Activated naive CD4-positive, alpha-beta T cell treated with anti-CD3 and anti-CD28 coated beads, Interleukin-2, amount 10 ng/mL, durations not matched to agents 7 days and 5 days (primary cell): ENCODE measurements around the gene NKX6-1.
A peak's percentile ranks its signal among the peaks of the same experiment; 100 is the strongest.

ENCODE experiments used
- CTCF ChIA-PET: fragments of 350-600 bp; sonication (Branson Sonifier 250); formaldehyde crosslinking; loops from one replicate; lab custom pipeline; 2021; ENCODE audit warnings: antibody characterized with exemption; lab: Charles Lee
- DNase-seq: peaks from one replicate; pipeline ENCODE4 v3.0.0-alpha.2; 2020
- H3K27ac Mint-ChIP-seq: one replicate; pipeline ENCODE4 v1.8.0; 2021; ENCODE audit warnings: mild to moderate bottlenecking, moderate library complexity, mixed read lengths
- H3K27me3 Mint-ChIP-seq: one replicate; pipeline ENCODE4 v1.8.0; 2021; ENCODE audit warnings: mild to moderate bottlenecking, mixed read lengths
- H3K36me3 Mint-ChIP-seq: one replicate; pipeline ENCODE4 v1.8.0; 2021; ENCODE audit warnings: mixed read lengths
- H3K4me1 Mint-ChIP-seq: one replicate; pipeline ENCODE4 v1.8.0; 2021; ENCODE audit warnings: mixed read lengths
- H3K4me3 Mint-ChIP-seq: one replicate; pipeline ENCODE4 v1.8.0; 2021; ENCODE audit warnings: mild to moderate bottlenecking, moderate library complexity, mixed read lengths
- H3K9me3 Mint-ChIP-seq: one replicate; pipeline ENCODE4 v1.8.0; 2021; ENCODE audit warnings: mixed read lengths

The NKX6-1 gene

GRCh38 chr4:84495118-84495793 is 3.8 kb downstream of the NKX6-1 start:
- Mint-ChIP-seq H3K27me3 (peaks cover 93% of the 10 kb centered on the region), H3K4me3 (peak overlapping the region; percentile 9), H3K27ac (peak overlapping the region; percentile 46), H3K4me1 (peaks cover 17% of the 10 kb centered on the region), H3K36me3 (peaks cover 11% of the 10 kb centered on the region), H3K9me3 (no peaks in the 10 kb centered on the region)
- CTCF ChIA-PET: interaction anchor here (1.4 kb wide), 1 partner anchor 8 kb away, joined by 3 read pairs; no protein-coding TSS in a partner anchor
- DNase-seq: no peak

DNA sequence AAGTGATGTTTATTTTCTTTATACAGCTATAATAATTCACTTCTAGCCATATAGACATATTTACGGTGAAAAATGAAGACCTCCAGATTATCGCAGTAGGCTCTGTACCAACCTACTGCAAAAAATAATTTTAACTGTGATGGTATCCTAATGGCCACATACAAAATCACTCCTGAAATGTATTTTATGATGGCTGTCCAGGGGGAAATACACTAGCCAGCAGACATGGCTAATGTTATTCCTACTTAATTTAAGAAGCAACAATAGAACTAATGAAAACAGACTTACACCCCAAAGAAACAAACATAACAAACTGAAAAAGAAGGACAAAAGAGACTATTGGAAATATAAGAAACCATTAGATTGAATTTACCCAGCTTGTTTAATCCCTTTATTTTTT is 4.6 kb downstream of the NKX6-1 start:
- CTCF ChIA-PET: interaction anchor here (1.4 kb wide), 1 partner anchor 9 kb away, joined by 3 read pairs; no protein-coding TSS in a partner anchor
- Mint-ChIP-seq H3K4me1 (peaks cover 17% of the 10 kb centered on the region), H3K27me3 (peaks cover 92% of the 10 kb centered on the region), H3K4me3 (no peak overlapping the region), H3K27ac (no peak overlapping the region), H3K36me3 (peaks cover 8% of the 10 kb centered on the region), H3K9me3 (no peaks in the 10 kb centered on the region)
- DNase-seq: no peak

DNA sequence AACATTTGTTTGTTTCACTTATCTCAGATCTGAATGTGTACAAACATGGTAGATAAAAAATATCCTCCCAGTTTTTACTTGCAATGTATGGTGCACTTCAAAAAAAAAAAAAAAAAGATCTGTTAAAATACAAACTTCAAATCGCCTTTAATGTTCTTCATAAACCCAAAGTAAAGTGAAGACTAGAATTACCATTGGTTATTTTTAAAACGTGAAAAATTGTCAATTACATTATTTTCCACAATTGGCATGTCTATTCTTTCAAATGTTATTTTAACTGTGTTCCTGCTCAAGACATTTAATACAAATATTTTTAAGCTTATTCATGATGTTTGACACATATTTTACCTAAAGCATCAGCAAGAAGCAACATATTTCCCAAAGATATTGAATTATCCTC is 5.0 kb downstream of the NKX6-1 start:
- Mint-ChIP-seq H3K36me3 (peaks cover 8% of the 10 kb centered on the region), H3K9me3 (no peaks in the 10 kb centered on the region), H3K27me3 (peaks cover 90% of the 10 kb centered on the region), H3K27ac (no peak overlapping the region), H3K4me1 (peaks cover 15% of the 10 kb centered on the region), H3K4me3 (no peak overlapping the region)
- CTCF ChIA-PET: interaction anchor here (1.4 kb wide), 1 partner anchor 10 kb away, joined by 3 read pairs; no protein-coding TSS in a partner anchor
- DNase-seq: no peak

- CTCF ChIA-PET: no interaction called here
- peaks cover 5% of the 10 kb centered on the region for H3K36me3 Mint-ChIP-seq
- H3K4me1 Mint-ChIP-seq: peaks cover 9% of the 10 kb centered on the region
- peaks cover 90% of the 10 kb centered on the region for H3K27me3 Mint-ChIP-seq
- H3K27ac Mint-ChIP-seq: peak overlapping the region; percentile 68
- H3K9me3 Mint-ChIP-seq: no peaks in the 10 kb centered on the region
- DNase-seq: no peak
- H3K4me3 Mint-ChIP-seq: peak overlapping the region; percentile 15
These were observed 5.8 kb downstream of the NKX6-1 start for GRCh38 chr4:84493092-84493850.

GRCh38 chr4:84492737-84493091 is 6.4 kb downstream of the NKX6-1 start:
- no peak overlapping the region for H3K4me3 Mint-ChIP-seq

GRCh38 chr4:84492290-84492689 is 6.8 kb downstream of the NKX6-1 start:
- H3K9me3 Mint-ChIP-seq: no peaks in the 10 kb centered on the region
- DNase-seq: no peak
- no peak overlapping the region for H3K27ac Mint-ChIP-seq
- peaks cover 8% of the 10 kb centered on the region for H3K4me1 Mint-ChIP-seq
- H3K27me3 Mint-ChIP-seq: peaks cover 83% of the 10 kb centered on the region
- CTCF ChIA-PET: no interaction called here
- peaks cover 5% of the 10 kb centered on the region for H3K36me3 Mint-ChIP-seq
- no peak overlapping the region for H3K4me3 Mint-ChIP-seq

More at GRCh38 chr4:84492737-84493091, 6.4 kb downstream of the NKX6-1 start:
- H3K27ac Mint-ChIP-seq: no peak overlapping the region
- CTCF ChIA-PET: no interaction called here
- peaks cover 87% of the 10 kb centered on the region for H3K27me3 Mint-ChIP-seq
- DNase-seq: no peak
- no peaks in the 10 kb centered on the region for H3K9me3 Mint-ChIP-seq
- peaks cover 5% of the 10 kb centered on the region for H3K36me3 Mint-ChIP-seq
- H3K4me1 Mint-ChIP-seq: peaks cover 8% of the 10 kb centered on the region

GRCh38 chr4:84491481-84491880 is 7.6 kb downstream of the NKX6-1 start:
- CTCF ChIA-PET: interaction anchor here (0.6 to 1.0 kb wide), 4 partner anchors 8 to 77 kb away, joined by 3 to 4 read pairs (median 3); no protein-coding TSS in a partner anchor
- H3K4me1 Mint-ChIP-seq: peaks cover 5% of the 10 kb centered on the region
- H3K36me3 Mint-ChIP-seq: peaks cover 1% of the 10 kb centered on the region
- no peak overlapping the region for H3K4me3 Mint-ChIP-seq
- no peaks in the 10 kb centered on the region for H3K9me3 Mint-ChIP-seq
- no peak for DNase-seq
- peaks cover 79% of the 10 kb centered on the region for H3K27me3 Mint-ChIP-seq
- no peak overlapping the region for H3K27ac Mint-ChIP-seq

GRCh38 chr4:84490663-84491062 is 8.4 kb downstream of the NKX6-1 start:
- Mint-ChIP-seq H3K9me3 (no peaks in the 10 kb centered on the region), H3K27me3 (peaks cover 78% of the 10 kb centered on the region), H3K4me3 (no peak overlapping the region), H3K4me1 (peaks cover 5% of the 10 kb centered on the region), H3K36me3 (peaks cover 1% of the 10 kb centered on the region), H3K27ac (no peak overlapping the region)
- DNase-seq: no peak
- CTCF ChIA-PET: interaction anchor here (0.6 to 0.8 kb wide), 3 partner anchors 8 to 76 kb away, joined by 3 to 4 read pairs (median 3); no protein-coding TSS in a partner anchor

GRCh38 chr4:84484236-84484635 is 14.9 kb downstream of the NKX6-1 start:
- H3K27ac Mint-ChIP-seq: no peak overlapping the region
- peaks cover 2% of the 10 kb centered on the region for H3K36me3 Mint-ChIP-seq
- CTCF ChIA-PET: interaction anchor here (1.3 kb wide), 1 partner anchor 18 kb away, joined by 5 read pairs; no protein-coding TSS in a partner anchor
- no peak for DNase-seq
- H3K4me3 Mint-ChIP-seq: no peak overlapping the region
- peaks cover 7% of the 10 kb centered on the region for H3K4me1 Mint-ChIP-seq
- peaks cover 85% of the 10 kb centered on the region for H3K27me3 Mint-ChIP-seq
- peaks cover 2% of the 10 kb centered on the region for H3K9me3 Mint-ChIP-seq

- H3K4me1 Mint-ChIP-seq: peaks cover 7% of the 10 kb centered on the region
- no peak overlapping the region for H3K4me3 Mint-ChIP-seq
- DNase-seq: no peak
- CTCF ChIA-PET: interaction anchor here (0.7 to 1.3 kb wide), 2 partner anchors 8 to 19 kb away, joined by 3 to 5 read pairs; no protein-coding TSS in a partner anchor
- H3K36me3 Mint-ChIP-seq: peaks cover 2% of the 10 kb centered on the region
- H3K27me3 Mint-ChIP-seq: peaks cover 79% of the 10 kb centered on the region
- no peak overlapping the region for H3K27ac Mint-ChIP-seq
- peaks cover 2% of the 10 kb centered on the region for H3K9me3 Mint-ChIP-seq
These were observed 15.4 kb downstream of the NKX6-1 start for GRCh38 chr4:84483688-84484087.

DNA sequence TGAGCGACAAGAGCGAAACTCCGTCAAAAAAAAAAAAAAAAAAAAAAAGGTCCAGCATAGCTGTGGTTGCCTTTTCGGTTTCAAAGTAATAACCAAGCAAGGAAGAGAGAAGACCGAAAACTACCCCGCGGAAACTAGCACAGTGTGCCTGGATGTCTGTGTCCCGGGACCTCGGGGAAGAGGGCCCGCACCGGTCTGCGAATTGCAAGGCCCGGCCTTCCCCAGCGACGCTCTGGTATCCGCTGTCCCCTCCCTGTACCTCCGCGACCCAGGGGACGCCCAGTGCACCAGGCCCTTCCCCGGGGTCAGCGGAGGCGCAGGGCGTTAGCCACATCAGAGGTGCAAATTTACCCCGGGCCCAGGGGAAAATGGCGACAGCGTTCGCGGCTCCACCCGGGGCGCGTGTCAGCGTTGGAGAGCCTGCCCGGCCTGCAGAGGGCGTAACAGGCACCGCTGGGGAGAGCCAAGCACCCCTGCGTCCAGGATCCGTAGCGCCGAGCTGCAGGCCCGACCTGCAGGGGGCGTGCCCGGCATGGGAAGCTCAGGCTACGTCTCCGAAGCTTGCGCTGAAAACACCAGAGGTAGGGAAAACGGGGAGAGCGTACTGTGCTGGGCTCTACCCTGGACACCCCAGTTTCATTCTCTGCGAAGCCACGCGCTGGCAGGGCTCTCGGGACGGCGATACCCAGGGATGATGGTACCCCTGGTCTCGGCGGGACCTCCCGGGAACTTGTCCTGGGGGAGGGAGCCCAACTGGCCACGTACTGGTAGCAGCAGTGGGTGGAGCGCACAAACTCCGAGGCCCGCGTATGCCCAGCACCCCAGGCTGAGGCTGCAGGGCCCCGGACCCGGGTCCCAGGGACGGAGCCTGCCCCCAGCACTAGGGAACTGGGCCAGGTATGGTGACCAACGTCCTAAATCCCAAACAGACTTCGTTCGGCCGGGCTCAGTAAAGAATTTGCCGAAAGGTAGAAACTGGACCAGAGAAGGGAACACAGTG is 16.2 kb downstream of the NKX6-1 start:
- Mint-ChIP-seq H3K9me3 (peaks cover 2% of the 10 kb centered on the region), H3K27me3 (peaks cover 72% of the 10 kb centered on the region), H3K27ac (peak overlapping the region; percentile 34), H3K4me3 (no peak overlapping the region), H3K4me1 (peaks cover 7% of the 10 kb centered on the region), H3K36me3 (peaks cover 2% of the 10 kb centered on the region)
- DNase-seq: peak; percentile 24
- CTCF ChIA-PET: interaction anchor here (0.6 to 1.3 kb wide), 6 partner anchors 8 to 63 kb away, joined by 3 to 5 read pairs (median 4); partner anchors contain the start of gene NKX6-1

DNA sequence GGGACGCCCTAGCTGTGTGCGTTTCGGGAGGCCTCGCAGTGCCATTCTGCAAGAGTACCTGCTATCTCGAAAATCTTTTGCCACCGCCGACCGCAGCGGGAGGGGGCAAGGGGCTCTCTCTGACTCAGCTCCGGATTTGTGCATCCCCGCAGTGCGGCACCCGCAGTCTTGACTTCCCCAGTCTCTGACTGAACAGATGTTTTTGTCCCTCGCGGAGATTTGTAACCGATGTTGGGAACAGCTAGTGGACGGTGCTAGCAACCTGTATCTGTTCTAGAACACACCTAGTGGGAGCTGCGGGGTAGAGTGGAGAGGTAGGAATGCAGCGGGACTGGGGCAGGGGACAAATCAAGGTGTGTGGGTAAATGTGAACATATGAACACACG is 17.2 kb downstream of the NKX6-1 start:
- Mint-ChIP-seq H3K4me3 (no peak overlapping the region), H3K27ac (peak overlapping the region; percentile 72), H3K9me3 (peaks cover 2% of the 10 kb centered on the region), H3K4me1 (peaks cover 7% of the 10 kb centered on the region), H3K36me3 (peaks cover 2% of the 10 kb centered on the region), H3K27me3 (peaks cover 72% of the 10 kb centered on the region)
- CTCF ChIA-PET: interaction anchor here (0.6 to 1.3 kb wide), 3 partner anchors 9 to 64 kb away, joined by 3 to 4 read pairs (median 4); partner anchors contain the start of gene NKX6-1
- DNase-seq: no peak

- Mint-ChIP-seq H3K4me1 (peaks cover 7% of the 10 kb centered on the region), H3K27me3 (peaks cover 67% of the 10 kb centered on the region), H3K9me3 (peaks cover 2% of the 10 kb centered on the region), H3K36me3 (peaks cover 2% of the 10 kb centered on the region), H3K27ac (no peak overlapping the region), H3K4me3 (peak overlapping the region; percentile 19)
- DNase-seq: no peak
- CTCF ChIA-PET: interaction anchor here (1.3 kb wide), 1 partner anchor 18 kb away, joined by 4 read pairs; the partner anchor contains the start of gene NKX6-1
These were observed 17.8 kb downstream of the NKX6-1 start for GRCh38 chr4:84481077-84481859.
